Astrocyte of the spinal cord (primary cell): ENCODE data around the gene TSPYL4.

Experiments
- DNase-seq: peaks from one replicate; pipeline ENCODE4 v3.0.0; 2011; ENCODE audit warnings: low read depth, low spot score
- H3K4me3 ChIP-seq: 2 replicates; pipeline ENCODE4 v1.5.1; 2011; ENCODE audit warnings: low read depth, mild to moderate bottlenecking, low read length, moderate library complexity
- in situ Hi-C: cut with HindIII; loops from 2 replicates; pipeline ENCODE4 v1.10.0; 2017; ENCODE audit warnings: low sequenced_read_pairs
- TF ChIP-seq, protein P1 (sequence below): IDR thresholded peaks from 2 replicates; pipeline ENCODE4 v1.5.1; 2012; ENCODE audit warnings: low read depth, mild to moderate bottlenecking, low read length, inconsistent platforms

TSPYL4 gene

DNA sequence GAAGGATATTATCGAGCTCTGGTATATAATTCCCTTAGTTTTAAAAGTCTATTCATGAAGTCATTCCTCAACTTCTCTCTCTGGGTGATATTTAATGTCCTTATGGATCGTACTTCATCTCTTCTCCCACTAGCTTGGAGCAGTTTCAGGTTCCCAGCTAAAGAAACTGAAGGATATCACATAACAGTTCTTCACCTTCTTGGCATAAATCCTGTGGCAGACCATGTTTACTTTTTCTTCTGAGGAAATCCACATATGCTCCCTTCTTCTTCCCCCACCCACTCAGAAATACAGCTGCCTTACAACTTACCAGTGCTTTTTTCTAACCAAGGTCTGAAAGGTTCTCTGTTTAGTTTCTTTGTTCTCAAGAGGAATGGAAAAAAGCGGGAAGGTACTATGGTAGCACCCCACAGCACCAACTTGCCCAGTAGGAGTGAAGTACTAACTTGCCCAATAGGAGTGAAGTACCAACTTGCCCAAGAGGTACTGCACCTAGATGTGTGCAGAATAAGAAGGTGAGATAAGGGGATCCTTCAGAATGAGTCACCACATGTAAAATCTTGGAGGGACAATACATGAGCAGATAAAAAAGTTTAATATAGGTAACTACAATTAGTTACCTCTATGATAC lies 53.1 kb downstream of the TSPYL4 start:
- no peak overlapping the region for H3K4me3 ChIP-seq
- in situ Hi-C loops = no loop called here
- DNase-seq = peak; percentile 35
- TF ChIP-seq, protein P1, sequence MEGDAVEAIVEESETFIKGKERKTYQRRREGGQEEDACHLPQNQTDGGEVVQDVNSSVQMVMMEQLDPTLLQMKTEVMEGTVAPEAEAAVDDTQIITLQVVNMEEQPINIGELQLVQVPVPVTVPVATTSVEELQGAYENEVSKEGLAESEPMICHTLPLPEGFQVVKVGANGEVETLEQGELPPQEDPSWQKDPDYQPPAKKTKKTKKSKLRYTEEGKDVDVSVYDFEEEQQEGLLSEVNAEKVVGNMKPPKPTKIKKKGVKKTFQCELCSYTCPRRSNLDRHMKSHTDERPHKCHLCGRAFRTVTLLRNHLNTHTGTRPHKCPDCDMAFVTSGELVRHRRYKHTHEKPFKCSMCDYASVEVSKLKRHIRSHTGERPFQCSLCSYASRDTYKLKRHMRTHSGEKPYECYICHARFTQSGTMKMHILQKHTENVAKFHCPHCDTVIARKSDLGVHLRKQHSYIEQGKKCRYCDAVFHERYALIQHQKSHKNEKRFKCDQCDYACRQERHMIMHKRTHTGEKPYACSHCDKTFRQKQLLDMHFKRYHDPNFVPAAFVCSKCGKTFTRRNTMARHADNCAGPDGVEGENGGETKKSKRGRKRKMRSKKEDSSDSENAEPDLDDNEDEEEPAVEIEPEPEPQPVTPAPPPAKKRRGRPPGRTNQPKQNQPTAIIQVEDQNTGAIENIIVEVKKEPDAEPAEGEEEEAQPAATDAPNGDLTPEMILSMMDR = no peak
